Panc1 (cell line): Measurements from ENCODE around the gene PRKCB.

Experiments used
- POLR2AphosphoS5 ChIP-seq: IDR thresholded peaks from 2 replicates; pipeline ENCODE4 v1.6.1; 2012; ENCODE audit warnings: mild to moderate bottlenecking, low read depth, low read length, moderate library complexity
- TF ChIP-seq, protein P1 (sequence below), 2 experiments: IDR thresholded peaks; 2 replicates each; pipeline ENCODE4 v1.6.1; 2011 to 2012; ENCODE audit warnings: low read depth in 2 of 2, control low read depth in 1 of 2, low read length in 1 of 2, mild to moderate bottlenecking in 1 of 2, moderate library complexity in 1 of 2; ENCODE audit not compliant: insufficient read depth in 1 of 2
- TF ChIP-seq, protein P2 (sequence below): fragments of 450-650 bp; IDR thresholded peaks from 2 replicates; pipeline ENCODE4 v1.5.1; 2017; ENCODE audit warnings: mild to moderate bottlenecking

DNA sequence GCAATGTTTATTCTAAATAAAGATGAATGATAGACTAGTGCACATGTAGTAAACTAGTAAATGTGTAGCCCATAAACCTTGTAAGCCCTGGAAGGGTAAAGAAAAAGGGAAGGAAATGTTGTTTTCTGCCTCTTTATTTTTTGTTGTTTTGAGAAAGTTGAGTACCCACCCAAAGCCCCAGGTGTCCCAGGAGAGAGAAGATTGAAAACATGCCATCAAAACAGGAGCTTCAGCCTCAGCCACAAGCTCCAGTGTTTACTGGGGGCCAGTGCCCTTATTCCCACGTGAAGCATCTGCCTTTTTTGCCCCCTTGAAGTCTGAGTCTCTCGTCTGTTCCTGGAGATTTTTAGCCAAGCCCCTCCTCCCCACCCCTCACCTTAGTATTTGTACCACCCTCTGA, 121.5 kb downstream of the PRKCB start:
- TF ChIP-seq, protein P1, sequence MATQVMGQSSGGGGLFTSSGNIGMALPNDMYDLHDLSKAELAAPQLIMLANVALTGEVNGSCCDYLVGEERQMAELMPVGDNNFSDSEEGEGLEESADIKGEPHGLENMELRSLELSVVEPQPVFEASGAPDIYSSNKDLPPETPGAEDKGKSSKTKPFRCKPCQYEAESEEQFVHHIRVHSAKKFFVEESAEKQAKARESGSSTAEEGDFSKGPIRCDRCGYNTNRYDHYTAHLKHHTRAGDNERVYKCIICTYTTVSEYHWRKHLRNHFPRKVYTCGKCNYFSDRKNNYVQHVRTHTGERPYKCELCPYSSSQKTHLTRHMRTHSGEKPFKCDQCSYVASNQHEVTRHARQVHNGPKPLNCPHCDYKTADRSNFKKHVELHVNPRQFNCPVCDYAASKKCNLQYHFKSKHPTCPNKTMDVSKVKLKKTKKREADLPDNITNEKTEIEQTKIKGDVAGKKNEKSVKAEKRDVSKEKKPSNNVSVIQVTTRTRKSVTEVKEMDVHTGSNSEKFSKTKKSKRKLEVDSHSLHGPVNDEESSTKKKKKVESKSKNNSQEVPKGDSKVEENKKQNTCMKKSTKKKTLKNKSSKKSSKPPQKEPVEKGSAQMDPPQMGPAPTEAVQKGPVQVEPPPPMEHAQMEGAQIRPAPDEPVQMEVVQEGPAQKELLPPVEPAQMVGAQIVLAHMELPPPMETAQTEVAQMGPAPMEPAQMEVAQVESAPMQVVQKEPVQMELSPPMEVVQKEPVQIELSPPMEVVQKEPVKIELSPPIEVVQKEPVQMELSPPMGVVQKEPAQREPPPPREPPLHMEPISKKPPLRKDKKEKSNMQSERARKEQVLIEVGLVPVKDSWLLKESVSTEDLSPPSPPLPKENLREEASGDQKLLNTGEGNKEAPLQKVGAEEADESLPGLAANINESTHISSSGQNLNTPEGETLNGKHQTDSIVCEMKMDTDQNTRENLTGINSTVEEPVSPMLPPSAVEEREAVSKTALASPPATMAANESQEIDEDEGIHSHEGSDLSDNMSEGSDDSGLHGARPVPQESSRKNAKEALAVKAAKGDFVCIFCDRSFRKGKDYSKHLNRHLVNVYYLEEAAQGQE (IDR thresholded peaks at IDR 0.05; ENCODE audit: insufficient read depth in 1 of 2, low read depth in 2 of 2, low read length in 1 of 2) = no peak
- TF ChIP-seq, protein P2, sequence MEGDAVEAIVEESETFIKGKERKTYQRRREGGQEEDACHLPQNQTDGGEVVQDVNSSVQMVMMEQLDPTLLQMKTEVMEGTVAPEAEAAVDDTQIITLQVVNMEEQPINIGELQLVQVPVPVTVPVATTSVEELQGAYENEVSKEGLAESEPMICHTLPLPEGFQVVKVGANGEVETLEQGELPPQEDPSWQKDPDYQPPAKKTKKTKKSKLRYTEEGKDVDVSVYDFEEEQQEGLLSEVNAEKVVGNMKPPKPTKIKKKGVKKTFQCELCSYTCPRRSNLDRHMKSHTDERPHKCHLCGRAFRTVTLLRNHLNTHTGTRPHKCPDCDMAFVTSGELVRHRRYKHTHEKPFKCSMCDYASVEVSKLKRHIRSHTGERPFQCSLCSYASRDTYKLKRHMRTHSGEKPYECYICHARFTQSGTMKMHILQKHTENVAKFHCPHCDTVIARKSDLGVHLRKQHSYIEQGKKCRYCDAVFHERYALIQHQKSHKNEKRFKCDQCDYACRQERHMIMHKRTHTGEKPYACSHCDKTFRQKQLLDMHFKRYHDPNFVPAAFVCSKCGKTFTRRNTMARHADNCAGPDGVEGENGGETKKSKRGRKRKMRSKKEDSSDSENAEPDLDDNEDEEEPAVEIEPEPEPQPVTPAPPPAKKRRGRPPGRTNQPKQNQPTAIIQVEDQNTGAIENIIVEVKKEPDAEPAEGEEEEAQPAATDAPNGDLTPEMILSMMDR = no peak
- TF ChIP-seq POLR2AphosphoS5 = no peak
